Measurements from ENCODE around the gene OR5AP2. TPM values are rescaled to one million over a fixed set of nuclear protein-coding genes. Genes with fewer than 3 reads are reported as not detected.
"Not testable (repeated sequence)": the region's sequence is repeated elsewhere in the genome, so short reads cannot be mapped to it uniquely, and the experiment has no call there.

OR5AP2 gene
- total and polyA plus RNA-seq, 4 donors, result not detected

GRCh38 chr11:56624661-56625110 lies 17.6 kb downstream of the OR5AP2 start:
- no peak overlapping the region for H3K27ac ChIP-seq (ENCODE audit: low read depth in 1 of 2, low read length in 2 of 2)

GRCh38 chr11:56611174-56611573 lies 31.1 kb downstream of the OR5AP2 start:
- Histone ChIP-seq H3K4me3 (ENCODE audit: low read depth in 1 of 3, low read length in 3 of 3) (no peak overlapping the region), H3K4me1 (ENCODE audit: control insufficient read depth in 4 of 4, insufficient read depth in 4 of 4, low read length in 3 of 4) (no peaks in the 10 kb centered on the region), H3K9ac (ENCODE audit: low read depth in 1 of 2, low read length in 2 of 2) (no peak overlapping the region), H3K27ac (ENCODE audit: low read depth in 1 of 2, low read length in 2 of 2) (no peak overlapping the region), H3K9me3 (ENCODE audit: control insufficient read depth in 4 of 4, low read length in 3 of 4) (no peaks in the 10 kb centered on the region), H3K36me3 (ENCODE audit: control insufficient read depth in 4 of 4, insufficient read depth in 3 of 4, low read depth in 1 of 4, low read length in 3 of 4) (no peaks in the 10 kb centered on the region), H3K27me3 (ENCODE audit: control insufficient read depth in 4 of 4, insufficient read depth in 4 of 4, low read length in 3 of 4) (peaks cover 0 to 4% (median 1%) of the 10 kb centered on the region in 4 donors)
- no peak for DNase-seq (ENCODE audit: low spot score)
- TF ChIP-seq GABPA (IDR thresholded peaks at IDR 0.05 in 1 of 2, conservative IDR thresholded peaks at IDR 0.05 in 1 of 2), result no peak
- TF ChIP-seq HNF4A (conservative IDR thresholded peaks at IDR 0.05), result no peak
- TF ChIP-seq JUND (IDR thresholded peaks at IDR 0.05), result no peak
- TF ChIP-seq NR2F2 (IDR thresholded peaks at IDR 0.05), result no peak
- no peak for TF ChIP-seq REST (IDR thresholded peaks at IDR 0.05)
- WGBS, result 53% methylated on average over 1 of the region's 1 CpG

More at GRCh38 chr11:56624661-56625110, 17.6 kb downstream of the OR5AP2 start:
- Histone ChIP-seq H3K27me3 (ENCODE audit: control insufficient read depth in 4 of 4, insufficient read depth in 4 of 4, low read length in 3 of 4) (no peaks in the 10 kb centered on the region), H3K9me3 (ENCODE audit: control insufficient read depth in 4 of 4, low read length in 3 of 4) (no peaks in the 10 kb centered on the region), H3K4me1 (ENCODE audit: control insufficient read depth in 4 of 4, insufficient read depth in 4 of 4, low read length in 3 of 4) (no peaks in the 10 kb centered on the region), H3K9ac (ENCODE audit: low read depth in 1 of 2, low read length in 2 of 2) (no peak overlapping the region), H3K36me3 (ENCODE audit: control insufficient read depth in 4 of 4, insufficient read depth in 3 of 4, low read depth in 1 of 4, low read length in 3 of 4) (no peaks in the 10 kb centered on the region), H3K4me3 (ENCODE audit: low read depth in 1 of 3, low read length in 3 of 3) (no peak overlapping the region)
- no peak for DNase-seq (ENCODE audit: low spot score)
- WGBS, result 5% methylated on average over 3 of the region's 3 CpGs
- peak; percentile 60 to 68 for TF ChIP-seq RAD21 (IDR thresholded peaks at IDR 0.05)
- no peak for TF ChIP-seq HNF4A (conservative IDR thresholded peaks at IDR 0.05)
- TF ChIP-seq, protein P1, sequence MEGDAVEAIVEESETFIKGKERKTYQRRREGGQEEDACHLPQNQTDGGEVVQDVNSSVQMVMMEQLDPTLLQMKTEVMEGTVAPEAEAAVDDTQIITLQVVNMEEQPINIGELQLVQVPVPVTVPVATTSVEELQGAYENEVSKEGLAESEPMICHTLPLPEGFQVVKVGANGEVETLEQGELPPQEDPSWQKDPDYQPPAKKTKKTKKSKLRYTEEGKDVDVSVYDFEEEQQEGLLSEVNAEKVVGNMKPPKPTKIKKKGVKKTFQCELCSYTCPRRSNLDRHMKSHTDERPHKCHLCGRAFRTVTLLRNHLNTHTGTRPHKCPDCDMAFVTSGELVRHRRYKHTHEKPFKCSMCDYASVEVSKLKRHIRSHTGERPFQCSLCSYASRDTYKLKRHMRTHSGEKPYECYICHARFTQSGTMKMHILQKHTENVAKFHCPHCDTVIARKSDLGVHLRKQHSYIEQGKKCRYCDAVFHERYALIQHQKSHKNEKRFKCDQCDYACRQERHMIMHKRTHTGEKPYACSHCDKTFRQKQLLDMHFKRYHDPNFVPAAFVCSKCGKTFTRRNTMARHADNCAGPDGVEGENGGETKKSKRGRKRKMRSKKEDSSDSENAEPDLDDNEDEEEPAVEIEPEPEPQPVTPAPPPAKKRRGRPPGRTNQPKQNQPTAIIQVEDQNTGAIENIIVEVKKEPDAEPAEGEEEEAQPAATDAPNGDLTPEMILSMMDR (IDR thresholded peaks at IDR 0.05; ENCODE audit: low read depth, low read length, missing input control), result peak; percentile 36
- no peak for TF ChIP-seq FOXA1 (IDR thresholded peaks at IDR 0.05)
- peak in 1 of 2 donors; percentile 47 for TF ChIP-seq JUND (IDR thresholded peaks at IDR 0.05)

GRCh38 chr11:56592088-56592717 lies 50.0 kb downstream of the OR5AP2 start:
- H3K27ac ChIP-seq (ENCODE audit: low read depth in 1 of 2, low read length in 2 of 2); H3K36me3 ChIP-seq (ENCODE audit: control insufficient read depth in 4 of 4, insufficient read depth in 3 of 4, low read depth in 1 of 4, low read length in 3 of 4); H3K9ac ChIP-seq (ENCODE audit: low read depth in 1 of 2, low read length in 2 of 2); H3K27me3 ChIP-seq (ENCODE audit: control insufficient read depth in 4 of 4, insufficient read depth in 4 of 4, low read length in 3 of 4); DNase-seq (ENCODE audit: low spot score); H3K4me3 ChIP-seq (ENCODE audit: low read depth in 1 of 3, low read length in 3 of 3); H3K9me3 ChIP-seq (ENCODE audit: control insufficient read depth in 4 of 4, low read length in 3 of 4); H3K4me1 ChIP-seq (ENCODE audit: control insufficient read depth in 4 of 4, insufficient read depth in 4 of 4, low read length in 3 of 4): not testable (repeated sequence)
- 92% methylated on average over 20 of the region's 20 CpGs for whole genome bisulfite sequencing

Small RNAs within 50 kb of the gene (small RNA-seq; reads per million reads assigned to genes)
- gene AP004245.1, result not detected

Other genes starting within 250 kb of the OR5AP2 start
- gene OR5AL1, start 229.7 kb downstream of the OR5AP2 start, total RNA-seq, result not detected
- not detected for gene OR5AL1, start 229.7 kb downstream of the OR5AP2 start, polyA plus RNA-seq
- not detected for gene OR5M3, start 169.1 kb downstream of the OR5AP2 start, total RNA-seq
- not detected for gene OR5M3, start 169.1 kb downstream of the OR5AP2 start, polyA plus RNA-seq
- not detected for gene OR5M8, start 151.1 kb downstream of the OR5AP2 start, total RNA-seq
- gene OR5M8, start 151.1 kb downstream of the OR5AP2 start, polyA plus RNA-seq, result not detected
- gene OR5M11, start 99.2 kb downstream of the OR5AP2 start, total RNA-seq, result not detected
- gene OR5M11, start 99.2 kb downstream of the OR5AP2 start, polyA plus RNA-seq, result not detected
- gene OR5M10, start 64.7 kb downstream of the OR5AP2 start, total RNA-seq, result not detected
- not detected for gene OR5M10, start 64.7 kb downstream of the OR5AP2 start, polyA plus RNA-seq
- not detected for gene OR5M1, start 27.6 kb downstream of the OR5AP2 start, total RNA-seq
- not detected for gene OR5M1, start 27.6 kb downstream of the OR5AP2 start, polyA plus RNA-seq
- not detected for gene OR5AR1, start 21.2 kb upstream of the OR5AP2 start, total RNA-seq
- not detected for gene OR5AR1, start 21.2 kb upstream of the OR5AP2 start, polyA plus RNA-seq
- not detected for gene OR9G1, start 56.7 kb upstream of the OR5AP2 start, total RNA-seq
- not detected for gene OR9G1, start 56.7 kb upstream of the OR5AP2 start, polyA plus RNA-seq
- not detected for gene OR9G4, start 106.3 kb upstream of the OR5AP2 start, total RNA-seq
- not detected for gene OR9G4, start 106.3 kb upstream of the OR5AP2 start, polyA plus RNA-seq

All from liver (tissue), 10 donors.